Measurements from ENCODE around the gene ECE2.

ECE2 gene

GRCh38 chr3:184231671-184232070 lies 44.2 kb upstream of the ECE2 start:
- Histone ChIP-seq H3F3A (ENCODE audit: control insufficient read depth, insufficient read depth) (0 out of 2 replicates have a peak, but pooled peaks cover 3% of the 10 kb centered on the region), H3K36me3 (ENCODE audit: control insufficient read depth, low read length) (no peaks in the 10 kb centered on the region), H4K20me1 (ENCODE audit: control insufficient read depth, insufficient read depth, low read depth, low read length) (0 out of 2 replicates have a peak, but pooled peaks cover 6% of the 10 kb centered on the region), H3K4me3 (ENCODE audit: low read length) (no peak overlapping the region), H3K9me2 (replicated peaks; ENCODE audit: control insufficient read depth, low read length) (no peaks in the 10 kb centered on the region), H3K4me1 (ENCODE audit: control insufficient read depth, low read length) (peaks cover 24% of the 10 kb centered on the region), H3K9me3 (ENCODE audit: control insufficient read depth, insufficient read depth, low read length) (no peaks in the 10 kb centered on the region), H3K27me3 (ENCODE audit: control insufficient read depth, low read length) (peaks cover 56% of the 10 kb centered on the region), H3K27ac (ENCODE audit: low read depth, low read length) (no peak overlapping the region), H3K4me2 (ENCODE audit: low read length) (no peak overlapping the region), H3K79me2 (ENCODE audit: control insufficient read depth, low read length) (no peaks in the 10 kb centered on the region)
- TF ChIP-seq CTCF (IDR thresholded peaks at IDR 0.05; ENCODE audit: low read depth, low read length, poor library complexity, severe bottlenecking) (no peak), EZH2phosphoT487 (IDR thresholded peaks at IDR 0.05; ENCODE audit: borderline replicate concordance, low read length) (no peak)

GRCh38 chr3:184233127-184233843 lies 42.5 kb upstream of the ECE2 start:
- H3K9me3 ChIP-seq (ENCODE audit: control insufficient read depth, insufficient read depth, low read length): no peaks in the 10 kb centered on the region
- H3K27me3 ChIP-seq (ENCODE audit: control insufficient read depth, low read length): peaks cover 44% of the 10 kb centered on the region
- no peak overlapping the region for H3K4me2 ChIP-seq (ENCODE audit: low read length)

GRCh38 chr3:184234224-184234623 lies 41.6 kb upstream of the ECE2 start:
- no peak overlapping the region for H3K27ac ChIP-seq (ENCODE audit: low read depth, low read length)
- H4K20me1 ChIP-seq (ENCODE audit: control insufficient read depth, insufficient read depth, low read depth, low read length): no peaks in the 10 kb centered on the region
- TF ChIP-seq CTCF (IDR thresholded peaks at IDR 0.05; ENCODE audit: low read depth, low read length, poor library complexity, severe bottlenecking): no peak
- TF ChIP-seq EZH2phosphoT487 (IDR thresholded peaks at IDR 0.05; ENCODE audit: borderline replicate concordance, low read length): no peak
- 0 out of 2 replicates have a peak, but pooled peaks cover 5% of the 10 kb centered on the region for H3F3A ChIP-seq (ENCODE audit: control insufficient read depth, insufficient read depth)
- H3K4me2 ChIP-seq (ENCODE audit: low read length): no peak overlapping the region
- no peaks in the 10 kb centered on the region for H3K9me3 ChIP-seq (ENCODE audit: control insufficient read depth, insufficient read depth, low read length)
- peaks cover 35% of the 10 kb centered on the region for H3K27me3 ChIP-seq (ENCODE audit: control insufficient read depth, low read length)
- no peak overlapping the region for H3K4me3 ChIP-seq (ENCODE audit: low read length)
- H3K9me2 ChIP-seq (replicated peaks; ENCODE audit: control insufficient read depth, low read length): no peaks in the 10 kb centered on the region
- H3K4me1 ChIP-seq (ENCODE audit: control insufficient read depth, low read length): peaks cover 28% of the 10 kb centered on the region
- no peaks in the 10 kb centered on the region for H3K36me3 ChIP-seq (ENCODE audit: control insufficient read depth, low read length)
- H3K79me2 ChIP-seq (ENCODE audit: control insufficient read depth, low read length): no peaks in the 10 kb centered on the region

More at GRCh38 chr3:184233127-184233843, 42.5 kb upstream of the ECE2 start:
- Histone ChIP-seq H3F3A (ENCODE audit: control insufficient read depth, insufficient read depth) (0 out of 2 replicates have a peak, but pooled peaks cover 5% of the 10 kb centered on the region), H3K27ac (ENCODE audit: low read depth, low read length) (no peak overlapping the region), H3K4me1 (ENCODE audit: control insufficient read depth, low read length) (peaks cover 31% of the 10 kb centered on the region), H4K20me1 (ENCODE audit: control insufficient read depth, insufficient read depth, low read depth, low read length) (no peaks in the 10 kb centered on the region), H3K36me3 (ENCODE audit: control insufficient read depth, low read length) (no peaks in the 10 kb centered on the region), H3K9me2 (replicated peaks; ENCODE audit: control insufficient read depth, low read length) (no peaks in the 10 kb centered on the region), H3K4me3 (ENCODE audit: low read length) (no peak overlapping the region), H3K79me2 (ENCODE audit: control insufficient read depth, low read length) (no peaks in the 10 kb centered on the region)
- TF ChIP-seq EZH2phosphoT487 (IDR thresholded peaks at IDR 0.05; ENCODE audit: borderline replicate concordance, low read length): no peak
- TF ChIP-seq CTCF (IDR thresholded peaks at IDR 0.05; ENCODE audit: low read depth, low read length, poor library complexity, severe bottlenecking): no peak

All from DOHH2 (cell line).